HCT116 (cell line): ENCODE data around the gene TTC32.

Experiments used
- JUND ChIP-seq: IDR thresholded peaks from 2 replicates; pipeline ENCODE4 v1.6.1; 2012
- RAD21 ChIP-seq: IDR thresholded peaks from 2 replicates; pipeline ENCODE4 v1.6.1; 2012; ENCODE audit warnings: low read depth, mild to moderate bottlenecking

- TF ChIP-seq RAD21 (no peak), JUND (no peak)
Measured at GRCh38 chr2:19866771-19867170, 35.0 kb downstream of the TTC32 start.
